H1 (cell line): ENCODE data around the gene PLA1A. TPM values are rescaled to one million over a fixed set of nuclear protein-coding genes. Genes with fewer than 3 reads are reported as not detected.
A peak's percentile ranks its signal among the peaks of the same experiment; 100 is the strongest.

Source experiments
- CTCF ChIA-PET: fragments of 300-600 bp; sonication (Branson Sonifier 250); formaldehyde crosslinking; loops from one replicate; lab custom pipeline; 2021; ENCODE audit not compliant: partially characterized antibody; lab: Charles Lee
- POLR2A ChIA-PET: fragments of 300-600 bp; sonication (Branson Sonifier 250); formaldehyde crosslinking; loops from one replicate; lab custom pipeline; 2021; ENCODE audit warnings: inconsistent platforms; ENCODE audit not compliant: partially characterized antibody; lab: Charles Lee
- DNase-seq, 2 experiments: peaks; one replicate each; pipeline versions ENCODE4 v3.0.0 to v3.0.0-alpha.2; 2010 to 2022; ENCODE audit warnings: low spot score in 2 of 2, low read depth in 1 of 2, mixed read lengths in 1 of 2
- FAIRE-seq: peaks from 2 replicates; lab custom pipeline; 2011; peaks lifted over from hg19 to GRCh38; lab: Jason Lieb, UNC
- H2AFZ ChIP-seq: 2 replicates; pipeline ENCODE4 v1.8.1; 2012; ENCODE audit warnings: low read length, inconsistent platforms
- H2AK5ac ChIP-seq: 2 replicates; pipeline ENCODE4 v1.6.1; 2013; ENCODE audit warnings: low read depth, low read length
- H2BK120ac ChIP-seq: replicated peaks from 2 replicates; pipeline ENCODE3; 2013; ENCODE audit warnings: low read depth, low read length, inconsistent platforms
- H2BK12ac ChIP-seq: 2 replicates; pipeline ENCODE4 v1.6.1; 2013; ENCODE audit warnings: low read depth, low read length
- H2BK15ac ChIP-seq: 2 replicates; pipeline ENCODE4 v1.6.1; 2013; ENCODE audit warnings: low read length
- H2BK20ac ChIP-seq: 2 replicates; pipeline ENCODE4 v1.6.1; 2013; ENCODE audit warnings: low read length
- H2BK5ac ChIP-seq: 2 replicates; pipeline ENCODE4 v1.6.1; 2013; ENCODE audit warnings: low read depth, low read length
- H3K14ac ChIP-seq: 2 replicates; pipeline ENCODE4 v1.6.1; 2013; ENCODE audit warnings: inconsistent platforms; ENCODE audit not compliant: insufficient read length
- H3K18ac ChIP-seq: 2 replicates; pipeline ENCODE4 v1.6.1; 2013; ENCODE audit warnings: low read length; ENCODE audit errors: extremely low read depth
- H3K23ac ChIP-seq: 2 replicates; pipeline ENCODE4 v1.6.1; 2013; ENCODE audit warnings: inconsistent platforms; ENCODE audit not compliant: insufficient read length
- H3K23me2 ChIP-seq: 2 replicates; pipeline ENCODE4 v1.6.1; 2013; ENCODE audit warnings: low read depth, low read length
- H3K27ac ChIP-seq: 2 replicates; pipeline ENCODE4 v1.6.1; 2011; ENCODE audit warnings: low read depth, low read length, inconsistent platforms
- H3K27me3 ChIP-seq, 4 experiments: replicated peaks in 1 of 4; 1 replicate in 1 of 4; 2 replicates in 3 of 4; pipeline versions ENCODE4 v1.6.1 to v1.8.1; 2011 to 2013; ENCODE audit warnings: low read length in 3 of 4, mild to moderate bottlenecking in 3 of 4, inconsistent platforms in 2 of 4, mixed read lengths in 2 of 4, moderate library complexity in 1 of 4; ENCODE audit not compliant: control insufficient read depth in 3 of 4, insufficient read depth in 3 of 4; ENCODE audit errors: extremely low read depth in 1 of 4
- H3K36me3 ChIP-seq, 4 experiments: 2 replicates each; pipeline versions ENCODE4 v1.6.1 to v1.8.1; 2011 to 2013; ENCODE audit warnings: mild to moderate bottlenecking in 4 of 4, low read length in 3 of 4, moderate library complexity in 2 of 4, control low read depth in 1 of 4, inconsistent platforms in 1 of 4; ENCODE audit not compliant: insufficient read depth in 4 of 4, control insufficient read depth in 2 of 4
- H3K4ac ChIP-seq: replicated peaks from 2 replicates; pipeline ENCODE3; 2013; ENCODE audit warnings: low read length, low read depth, mixed read lengths, inconsistent platforms; ENCODE audit not compliant: insufficient read length
- H3K4me1 ChIP-seq, 4 experiments: replicated peaks in 1 of 4; 1 replicate in 1 of 4; 2 replicates in 3 of 4; pipeline versions ENCODE4 v1.6.1 to v1.8.1; 2011 to 2013; ENCODE audit warnings: low read length in 3 of 4, inconsistent platforms in 2 of 4, mixed read lengths in 1 of 4; ENCODE audit not compliant: insufficient read depth in 4 of 4, control insufficient read depth in 3 of 4
- H3K4me2 ChIP-seq, 2 experiments: 2 replicates each; pipeline versions ENCODE4 v1.6.1 to v1.8.1; 2011 to 2013; ENCODE audit warnings: low read depth in 2 of 2, low read length in 2 of 2, control low read depth in 1 of 2, inconsistent platforms in 1 of 2, mild to moderate bottlenecking in 1 of 2; ENCODE audit not compliant: insufficient read depth in 1 of 2
- H3K4me3 ChIP-seq, 4 experiments: fragments of 200-600, 300-600 bp in 1 of 4; sonication (generic), shearing (Covaris generic), sonication (Bioruptor Twin) in 1 of 4; 2 replicates each; pipeline versions ENCODE4 v1.5.1 to v1.8.1; 2011 to 2016; ENCODE audit warnings: low read length in 4 of 4, low read depth in 3 of 4, control low read depth in 2 of 4, inconsistent platforms in 2 of 4, mild to moderate bottlenecking in 2 of 4, mixed read lengths in 1 of 4, moderate library complexity in 1 of 4; ENCODE audit not compliant: insufficient read depth in 2 of 4; ENCODE audit errors: extremely low read depth in 1 of 4
- H3K56ac ChIP-seq: replicated peaks from 2 replicates; pipeline ENCODE3; 2013; ENCODE audit warnings: low read depth, mild to moderate bottlenecking, mixed read lengths, low read length, inconsistent platforms; ENCODE audit not compliant: insufficient read length
- H3K79me1 ChIP-seq: 2 replicates; pipeline ENCODE4 v1.6.1; 2013; ENCODE audit warnings: low read depth, low read length, control low read depth
- H3K79me2 ChIP-seq, 2 experiments: 2 replicates each; pipeline versions ENCODE4 v1.6.1 to v1.8.1; 2012 to 2013; ENCODE audit warnings: low read length in 2 of 2, mild to moderate bottlenecking in 2 of 2, inconsistent platforms in 1 of 2; ENCODE audit not compliant: insufficient read depth in 2 of 2, control insufficient read depth in 1 of 2
- H3K9ac ChIP-seq, 4 experiments: replicated peaks in 1 of 4; 1 replicate in 1 of 4; 2 replicates in 3 of 4; pipeline versions ENCODE4 v1.6.1 to v1.8.1; 2011 to 2013; ENCODE audit warnings: low read depth in 3 of 4, low read length in 3 of 4, control low read depth in 2 of 4, mild to moderate bottlenecking in 2 of 4, moderate library complexity in 2 of 4, inconsistent platforms in 1 of 4; ENCODE audit errors: extremely low read depth in 1 of 4
- H3K9me3 ChIP-seq, 2 experiments: 2 replicates each; pipeline versions ENCODE4 v1.6.1 to v1.8.1; 2012 to 2013; ENCODE audit warnings: mild to moderate bottlenecking in 2 of 2, moderate library complexity in 2 of 2, control low read depth in 1 of 2, inconsistent platforms in 1 of 2, low read depth in 1 of 2, low read length in 1 of 2, mixed read lengths in 1 of 2; ENCODE audit not compliant: insufficient read depth in 2 of 2
- H4K20me1 ChIP-seq, 2 experiments: replicated peaks in 1 of 2; 2 replicates each; pipeline versions ENCODE3 to v1.8.1; 2011 to 2013; ENCODE audit warnings: inconsistent platforms in 2 of 2, low read length in 2 of 2, mild to moderate bottlenecking in 1 of 2; ENCODE audit not compliant: insufficient read depth in 2 of 2, control insufficient read depth in 1 of 2
- H4K5ac ChIP-seq: 2 replicates; pipeline ENCODE4 v1.6.1; 2013; ENCODE audit warnings: low read length, low read depth, mixed read lengths, inconsistent platforms; ENCODE audit not compliant: insufficient read length
- H4K8ac ChIP-seq: 2 replicates; pipeline ENCODE4 v1.8.0; 2013; ENCODE audit warnings: mild to moderate bottlenecking, moderate library complexity, low read length, inconsistent platforms; ENCODE audit not compliant: insufficient read depth; ENCODE audit errors: extremely low read depth
- H4K91ac ChIP-seq: replicated peaks from 2 replicates; pipeline ENCODE3; 2013; ENCODE audit warnings: low read length, mixed read lengths, inconsistent platforms; ENCODE audit not compliant: insufficient read length
- RAD21 ChIP-seq, 2 experiments: IDR thresholded peaks in 1 of 2; conservative IDR thresholded peaks in 1 of 2; 2 replicates each; pipeline ENCODE4 v1.6.1; 2011; ENCODE audit warnings: low read depth in 2 of 2, low read length in 2 of 2, improper control_type of control experiment in 1 of 2, inconsistent platforms in 1 of 2, mild to moderate bottlenecking in 1 of 2, moderate library complexity in 1 of 2
- SP2 ChIP-seq: IDR thresholded peaks from 2 replicates; pipeline ENCODE4 v1.6.1; 2012; ENCODE audit warnings: mild to moderate bottlenecking, low read length, inconsistent platforms
- WGBS, 2 experiments: shearing (Covaris generic) in 1 of 2; methylation state at CpG; one replicate each; pipeline versions ENCODE4 v1.1.6 to v1.1.7; 2013 to 2015; ENCODE audit warnings: low lambda C conversion rate in 2 of 2, mixed read lengths in 2 of 2, inconsistent platforms in 1 of 2, low coverage in 1 of 2, missing lambda C conversion rate in 1 of 2; ENCODE audit not compliant: insufficient replicate concordance in 2 of 2, insufficient coverage in 1 of 2, insufficient read length in 1 of 2; ENCODE audit errors: extremely low coverage in 1 of 2, missing lambda C conversion rate in 1 of 2; 5-methylcytosine and 5-hydroxymethylcytosine counted together
- polyA plus RNA-seq, 7 experiments: library from polyadenylated mRNA; depleted of rRNA in 3 of 7; stranded (reverse) in 5 of 7; unstranded in 2 of 7; fragments of >200 nt in 5 of 7; fragments of 200-250 nt in 2 of 7; gene quantifications; 1 replicate in 5 of 7; 2 replicates in 1 of 7; 4 replicates in 1 of 7; pipeline versions ENCODE4 v1.2.1 to v1.2.3, GENCODE V29; 2011 to 2013; ENCODE audit warnings: missing spikeins in 2 of 7, mixed read lengths in 2 of 7
- total RNA-seq: library from RNA; stranded (reverse); fragmentation: NEBNext Ultra II Directional; extraction: Animal tissue kit (Norgen Biotek cat#: 25700); gene quantifications from 2 replicates; pipeline ENCODE4 v1.2.1, GENCODE V29; 2021
- TF ChIP-seq, protein P1 (sequence below), 3 experiments: IDR thresholded peaks; 1 replicate in 2 of 3; 2 replicates in 1 of 3; pipeline versions ENCODE4 v1.5.1 to v1.6.1; 2011; ENCODE audit warnings: low read length in 3 of 3, mild to moderate bottlenecking in 3 of 3, inconsistent platforms in 2 of 3, low read depth in 1 of 3, moderate library complexity in 1 of 3; ENCODE audit not compliant: insufficient read depth in 1 of 3; ENCODE audit errors: control extremely low read depth in 1 of 3

PLA1A gene
- total and polyA plus RNA-seq, 2 of the 8 experiments (the other 6 are each of a cell fraction or from before 2014, with no cell fraction given) = not detected

DNA sequence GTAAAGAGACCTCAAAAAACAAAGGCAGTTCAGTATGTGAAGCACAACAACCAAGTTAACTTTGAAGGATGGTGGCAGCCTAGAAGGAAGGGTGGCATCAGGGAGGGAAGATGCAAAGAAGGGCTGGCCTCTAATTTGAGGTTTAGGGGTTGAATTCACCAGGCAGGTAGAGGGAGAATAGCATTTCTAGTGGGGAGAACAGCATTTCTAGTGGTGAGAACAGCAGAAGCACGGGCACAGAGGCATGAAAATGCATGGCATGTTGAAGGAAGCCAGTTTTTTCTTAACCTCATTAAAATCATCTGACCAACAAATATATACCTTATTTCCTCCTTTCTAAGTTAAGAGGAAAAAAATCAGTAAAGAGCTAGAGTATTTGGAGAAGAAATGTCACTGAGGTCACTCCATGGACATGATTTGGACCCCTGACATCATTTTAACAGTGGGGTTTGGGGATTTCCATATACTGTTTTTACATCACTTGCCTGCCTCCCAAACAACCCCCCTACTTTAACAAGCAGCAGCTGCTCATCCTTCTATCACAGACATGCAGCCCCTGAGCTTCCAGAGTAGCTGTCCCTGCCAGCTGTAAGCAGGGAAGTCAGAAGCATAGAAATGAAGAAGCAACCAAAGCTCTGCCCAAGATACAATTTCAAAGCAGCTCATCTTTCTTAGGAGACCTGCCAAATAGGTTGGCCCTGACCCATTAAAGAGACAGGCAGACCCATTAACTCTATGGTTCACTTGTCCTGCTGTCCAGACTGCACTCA lies 65.1 kb downstream of the PLA1A start:
- Histone ChIP-seq H4K20me1 (no peaks in the 10 kb centered on the region), H3K23me2 (no peaks in the 10 kb centered on the region)

More for the DNA sequence above, 65.1 kb downstream of the PLA1A start:
- Histone ChIP-seq H2BK120ac (no peak overlapping the region), H2BK12ac (no peak overlapping the region), H4K5ac (no peak overlapping the region), H3K79me1 (no peaks in the 10 kb centered on the region), H3K56ac (no peak overlapping the region), H3K9me3 (no peaks in the 10 kb centered on the region), H3K18ac (no peak overlapping the region), H2BK5ac (no peak overlapping the region), H2BK20ac (no peak overlapping the region), H3K9ac (no peak overlapping the region), H3K79me2 (no peaks in the 10 kb centered on the region), H4K8ac (no peak overlapping the region), H3K27me3 (no peaks in the 10 kb centered on the region), H3K23ac (no peak overlapping the region), H4K91ac (no peak overlapping the region), H3K36me3 (no peaks in the 10 kb centered on the region; a peak in 1 of 8 replicates), H3K14ac (no peak overlapping the region), H2BK15ac (no peak overlapping the region), H3K27ac (no peak overlapping the region), H3K4ac (no peak overlapping the region), H3K4me2 (no peak overlapping the region), H2AFZ (no peak overlapping the region), H2AK5ac (no peak overlapping the region)
- no peak for FAIRE-seq
- ChIA-PET POLR2A (interaction anchor here (1.0 to 2.6 kb wide), 4 partner anchors 9 to 164 kb away, joined by 3 to 12 read pairs (median 3); partner anchors contain the start of gene TIMMDC1), CTCF (interaction anchor here (1.0 to 2.6 kb wide), 4 partner anchors 27 to 105 kb away, joined by 3 to 11 read pairs (median 6); no protein-coding TSS in a partner anchor)
- WGBS, 2 experiments = 82% methylated on average over 1 of the region's 1 CpG; no CpG with 5 or more reads in 1 of the 2 experiments
- DNase-seq = no peak
- no peak for TF ChIP-seq SP2
- TF ChIP-seq, protein P1, sequence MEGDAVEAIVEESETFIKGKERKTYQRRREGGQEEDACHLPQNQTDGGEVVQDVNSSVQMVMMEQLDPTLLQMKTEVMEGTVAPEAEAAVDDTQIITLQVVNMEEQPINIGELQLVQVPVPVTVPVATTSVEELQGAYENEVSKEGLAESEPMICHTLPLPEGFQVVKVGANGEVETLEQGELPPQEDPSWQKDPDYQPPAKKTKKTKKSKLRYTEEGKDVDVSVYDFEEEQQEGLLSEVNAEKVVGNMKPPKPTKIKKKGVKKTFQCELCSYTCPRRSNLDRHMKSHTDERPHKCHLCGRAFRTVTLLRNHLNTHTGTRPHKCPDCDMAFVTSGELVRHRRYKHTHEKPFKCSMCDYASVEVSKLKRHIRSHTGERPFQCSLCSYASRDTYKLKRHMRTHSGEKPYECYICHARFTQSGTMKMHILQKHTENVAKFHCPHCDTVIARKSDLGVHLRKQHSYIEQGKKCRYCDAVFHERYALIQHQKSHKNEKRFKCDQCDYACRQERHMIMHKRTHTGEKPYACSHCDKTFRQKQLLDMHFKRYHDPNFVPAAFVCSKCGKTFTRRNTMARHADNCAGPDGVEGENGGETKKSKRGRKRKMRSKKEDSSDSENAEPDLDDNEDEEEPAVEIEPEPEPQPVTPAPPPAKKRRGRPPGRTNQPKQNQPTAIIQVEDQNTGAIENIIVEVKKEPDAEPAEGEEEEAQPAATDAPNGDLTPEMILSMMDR (IDR thresholded peaks at IDR 0.05; ENCODE audit: control extremely low read depth in 1 of 3, insufficient read depth in 1 of 3, low read depth in 1 of 3, low read length in 3 of 3) = peak in 1 of 3 experiments; percentile 30; a peak in 1 of 4 replicates
- peak; percentile 2 to 7; a peak in 1 of 4 replicates for TF ChIP-seq RAD21 (IDR thresholded peaks at IDR 0.05 in 1 of 2, conservative IDR thresholded peaks at IDR 0.05 in 1 of 2; ENCODE audit: low read depth in 2 of 2, low read length in 2 of 2)
- TF ChIP-seq, all 59 proteins: peak for 2
- Histone ChIP-seq H3K4me1 (no peaks in the 10 kb centered on the region), H3K4me3 (no peak overlapping the region)
